Endothelial cell of umbilical vein (primary cell): ENCODE measurements around the gene MAP4K1.

ENCODE experiments used
- EZH2 ChIP-seq: IDR thresholded peaks from 2 replicates; pipeline ENCODE4 v1.6.1; 2012; ENCODE audit warnings: borderline replicate concordance, low read depth, mild to moderate bottlenecking, moderate library complexity, low read length, inconsistent platforms; ENCODE audit not compliant: severe bottlenecking
- FOS ChIP-seq: IDR thresholded peaks from 2 replicates; pipeline ENCODE4 v1.6.1; 2011; ENCODE audit warnings: mild to moderate bottlenecking, low read length, moderate library complexity, borderline replicate concordance; ENCODE audit not compliant: insufficient read depth
- JUN ChIP-seq: IDR thresholded peaks from 2 replicates; pipeline ENCODE4 v1.6.1; 2011; ENCODE audit warnings: borderline replicate concordance, low read depth; ENCODE audit not compliant: insufficient read length, insufficient read depth
- POLR2A ChIP-seq: IDR thresholded peaks from 2 replicates; pipeline ENCODE4 v1.6.1; 2012; ENCODE audit warnings: low read depth, mild to moderate bottlenecking, control low read depth, low read length
- POLR2AphosphoS5 ChIP-seq: IDR thresholded peaks from 2 replicates; pipeline ENCODE4 v1.6.1; 2012; ENCODE audit warnings: low read depth, mild to moderate bottlenecking, control low read depth, low read length, moderate library complexity; ENCODE audit not compliant: insufficient read depth
- TF ChIP-seq, protein P1 (sequence below), 2 donors: IDR thresholded peaks; 1 replicate in 1 of 2; 2 replicates in 1 of 2; pipeline ENCODE4 v1.5.1; 2011; ENCODE audit warnings: low read length in 2 of 2, mild to moderate bottlenecking in 2 of 2, moderate library complexity in 2 of 2, control low read depth in 1 of 2, inconsistent platforms in 1 of 2, low read depth in 1 of 2; ENCODE audit not compliant: insufficient read depth in 1 of 2; ENCODE audit errors: extremely low read depth in 1 of 2
- TF ChIP-seq, protein P2 (sequence below): IDR thresholded peaks from 2 replicates; pipeline ENCODE4 v1.6.1; 2011; ENCODE audit not compliant: insufficient read depth, insufficient read length

DNA sequence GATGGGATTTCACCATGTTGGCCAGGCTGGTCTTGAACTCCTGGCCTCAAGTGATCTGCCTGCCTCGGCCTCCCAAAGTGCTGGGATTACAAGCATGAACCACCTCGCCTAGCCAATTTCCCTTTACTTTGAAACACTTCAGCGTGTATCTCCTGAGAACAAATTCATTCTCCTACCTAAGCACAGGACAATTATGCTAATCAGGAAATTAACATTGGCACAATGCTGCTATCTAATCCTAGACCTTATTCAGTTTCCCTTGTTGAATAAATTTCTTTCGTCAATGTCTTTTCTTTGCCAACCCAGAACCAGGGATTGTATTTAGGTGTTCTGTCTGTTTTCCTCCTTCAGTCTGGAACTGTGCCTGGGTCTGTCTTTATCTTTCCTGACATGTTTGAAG lies 67.8 kb downstream of the MAP4K1 start:
- TF ChIP-seq, protein P1, sequence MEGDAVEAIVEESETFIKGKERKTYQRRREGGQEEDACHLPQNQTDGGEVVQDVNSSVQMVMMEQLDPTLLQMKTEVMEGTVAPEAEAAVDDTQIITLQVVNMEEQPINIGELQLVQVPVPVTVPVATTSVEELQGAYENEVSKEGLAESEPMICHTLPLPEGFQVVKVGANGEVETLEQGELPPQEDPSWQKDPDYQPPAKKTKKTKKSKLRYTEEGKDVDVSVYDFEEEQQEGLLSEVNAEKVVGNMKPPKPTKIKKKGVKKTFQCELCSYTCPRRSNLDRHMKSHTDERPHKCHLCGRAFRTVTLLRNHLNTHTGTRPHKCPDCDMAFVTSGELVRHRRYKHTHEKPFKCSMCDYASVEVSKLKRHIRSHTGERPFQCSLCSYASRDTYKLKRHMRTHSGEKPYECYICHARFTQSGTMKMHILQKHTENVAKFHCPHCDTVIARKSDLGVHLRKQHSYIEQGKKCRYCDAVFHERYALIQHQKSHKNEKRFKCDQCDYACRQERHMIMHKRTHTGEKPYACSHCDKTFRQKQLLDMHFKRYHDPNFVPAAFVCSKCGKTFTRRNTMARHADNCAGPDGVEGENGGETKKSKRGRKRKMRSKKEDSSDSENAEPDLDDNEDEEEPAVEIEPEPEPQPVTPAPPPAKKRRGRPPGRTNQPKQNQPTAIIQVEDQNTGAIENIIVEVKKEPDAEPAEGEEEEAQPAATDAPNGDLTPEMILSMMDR (IDR thresholded peaks at IDR 0.05; ENCODE audit: extremely low read depth in 1 of 2, insufficient read depth in 1 of 2, low read depth in 1 of 2, low read length in 2 of 2): no peak
- no peak for TF ChIP-seq POLR2AphosphoS5
- TF ChIP-seq POLR2A: no peak
- TF ChIP-seq EZH2: no peak
- TF ChIP-seq, protein P2, sequence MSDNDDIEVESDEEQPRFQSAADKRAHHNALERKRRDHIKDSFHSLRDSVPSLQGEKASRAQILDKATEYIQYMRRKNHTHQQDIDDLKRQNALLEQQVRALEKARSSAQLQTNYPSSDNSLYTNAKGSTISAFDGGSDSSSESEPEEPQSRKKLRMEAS: no peak
- no peak for TF ChIP-seq FOS
- no peak for TF ChIP-seq JUN
